ENCODE measurements around the gene SCAMP4. TPM values are rescaled to one million over a fixed set of nuclear protein-coding genes. Genes with fewer than 3 reads are reported as not detected.

Gene SCAMP4
- total RNA-seq, 6 donors from 2014 or later = 52.0 to 117 (median 75.3) TPM

- Histone ChIP-seq H3K4me1 (no peaks in the 10 kb centered on the region), H3K27ac (no peak overlapping the region), H3K27me3 (no peaks in the 10 kb centered on the region), H3K4me3 (no peak overlapping the region), H3K9me3 (no peaks in the 10 kb centered on the region), H3K36me3 (peaks cover 0 to 12% (median 0%) of the 10 kb centered on the region in 4 donors)
- ATAC-seq (ENCODE audit: low FRiP score in 2 of 2) (peak; percentile 3 to 4), DNase-seq (peak in 1 of 2 donors; percentile 80)
- TF ChIP-seq POLR2A (IDR thresholded peaks at IDR 0.05) (no peak), POLR2AphosphoS5 (IDR thresholded peaks at IDR 0.05) (no peak), CTCF (IDR thresholded peaks at IDR 0.05) (no peak), EP300 (IDR thresholded peaks at IDR 0.05) (no peak)
- 90 to 92% methylated on average over 37 to 38 of the region's 42 CpGs for WGBS, 2 donors
These were observed 56.0 kb downstream of the SCAMP4 start for GRCh38 chr19:1961000-1961883.

- no peaks in the 10 kb centered on the region for H3K4me1 ChIP-seq
- ATAC-seq (ENCODE audit: low FRiP score in 2 of 2) (no peak), DNase-seq (peak in 1 of 2 donors; percentile 77)
- H3K9me3 ChIP-seq = no peaks in the 10 kb centered on the region
- H3K27ac ChIP-seq = no peak overlapping the region
- H3K4me3 ChIP-seq = no peak overlapping the region
- TF ChIP-seq EP300 (IDR thresholded peaks at IDR 0.05) (no peak), POLR2A (IDR thresholded peaks at IDR 0.05) (no peak), CTCF (IDR thresholded peaks at IDR 0.05) (no peak), POLR2AphosphoS5 (IDR thresholded peaks at IDR 0.05) (no peak)
- 93 to 96% methylated on average over 22 to 23 of the region's 23 CpGs for WGBS, 2 donors
- H3K36me3 ChIP-seq = peaks cover 0 to 12% (median 0%) of the 10 kb centered on the region in 4 donors
- no peaks in the 10 kb centered on the region for H3K27me3 ChIP-seq
These were observed 57.5 kb downstream of the SCAMP4 start for GRCh38 chr19:1962674-1963073.

GRCh38 chr19:1967087-1967608, 61.9 kb downstream of the SCAMP4 start:
- no peaks in the 10 kb centered on the region for H3K9me3 ChIP-seq
- TF ChIP-seq POLR2AphosphoS5 (IDR thresholded peaks at IDR 0.05) = no peak
- no peak for TF ChIP-seq POLR2A (IDR thresholded peaks at IDR 0.05)
- no peak for TF ChIP-seq CTCF (IDR thresholded peaks at IDR 0.05)
- no peak for TF ChIP-seq EP300 (IDR thresholded peaks at IDR 0.05)
- peaks cover 6 to 34% (median 22%) of the 10 kb centered on the region in 4 donors for H3K36me3 ChIP-seq
- no peak overlapping the region for H3K4me3 ChIP-seq
- ATAC-seq (ENCODE audit: low FRiP score in 2 of 2) (no peak), DNase-seq (peak in 1 of 2 donors; percentile 64)
- no peak overlapping the region for H3K27ac ChIP-seq
- 84 to 88% methylated on average over 13 to 26 of the region's 26 CpGs for WGBS, 2 donors
- no peaks in the 10 kb centered on the region for H3K27me3 ChIP-seq
- H3K4me1 ChIP-seq = no peaks in the 10 kb centered on the region

- Histone ChIP-seq H3K27ac (no peak overlapping the region), H3K4me3 (no peak overlapping the region), H3K36me3 (peaks cover 6 to 30% (median 20%) of the 10 kb centered on the region in 4 donors), H3K9me3 (no peaks in the 10 kb centered on the region), H3K4me1 (no peaks in the 10 kb centered on the region), H3K27me3 (no peaks in the 10 kb centered on the region)
- no peak for TF ChIP-seq POLR2A (IDR thresholded peaks at IDR 0.05)
- DNase-seq = peak in 1 of 2 donors; percentile 70
- ATAC-seq (ENCODE audit: low FRiP score in 2 of 2) = peak in 1 of 2 donors; percentile 6
- WGBS, 2 donors = 79 to 87% methylated on average over 22 to 25 of the region's 34 CpGs
These were observed 63.3 kb downstream of the SCAMP4 start for GRCh38 chr19:1968279-1969175.
